ENCODE data around the gene LRP1.

LRP1 gene

GRCh38 chr12:57171668-57172067 is 43.4 kb downstream of the LRP1 start:
- no peak overlapping the region for H3K27ac ChIP-seq (ENCODE audit: low read depth, low read length)
- H3K9me3 ChIP-seq (ENCODE audit: control insufficient read depth, insufficient read depth, low read depth, low read length): no peaks in the 10 kb centered on the region
- H3K9ac ChIP-seq (ENCODE audit: low read length): no peak overlapping the region
- H3K4me1 ChIP-seq (ENCODE audit: control insufficient read depth, insufficient read depth, low read length): no peaks in the 10 kb centered on the region
- no peak overlapping the region for H3K4me3 ChIP-seq (ENCODE audit: low read depth, low read length)
- H3K36me3 ChIP-seq (ENCODE audit: control insufficient read depth, insufficient read depth, low read length): peaks cover 88% of the 10 kb centered on the region
- no peaks in the 10 kb centered on the region for H3K27me3 ChIP-seq (ENCODE audit: control insufficient read depth, insufficient read depth, low read length)

- Histone ChIP-seq H3K9me3 (ENCODE audit: control insufficient read depth, insufficient read depth, low read depth, low read length) (no peaks in the 10 kb centered on the region), H3K27ac (ENCODE audit: low read depth, low read length) (no peak overlapping the region), H3K27me3 (ENCODE audit: control insufficient read depth, insufficient read depth, low read length) (no peaks in the 10 kb centered on the region), H3K4me1 (ENCODE audit: control insufficient read depth, insufficient read depth, low read length) (no peaks in the 10 kb centered on the region), H3K4me3 (ENCODE audit: low read depth, low read length) (no peak overlapping the region), H3K36me3 (ENCODE audit: control insufficient read depth, insufficient read depth, low read length) (peaks cover 87% of the 10 kb centered on the region), H3K9ac (ENCODE audit: low read length) (no peak overlapping the region)
Measured at GRCh38 chr12:57173089-57173488, 44.8 kb downstream of the LRP1 start.

- H3K4me1 ChIP-seq (ENCODE audit: control insufficient read depth, insufficient read depth, low read length): no peaks in the 10 kb centered on the region
- no peaks in the 10 kb centered on the region for H3K27me3 ChIP-seq (ENCODE audit: control insufficient read depth, insufficient read depth, low read length)
- H3K36me3 ChIP-seq (ENCODE audit: control insufficient read depth, insufficient read depth, low read length): peaks cover 87% of the 10 kb centered on the region
- no peaks in the 10 kb centered on the region for H3K9me3 ChIP-seq (ENCODE audit: control insufficient read depth, insufficient read depth, low read depth, low read length)
- no peak overlapping the region for H3K9ac ChIP-seq (ENCODE audit: low read length)
- H3K4me3 ChIP-seq (ENCODE audit: low read depth, low read length): no peak overlapping the region
- H3K27ac ChIP-seq (ENCODE audit: low read depth, low read length): no peak overlapping the region
Measured at GRCh38 chr12:57173683-57174082, 45.4 kb downstream of the LRP1 start.

GRCh38 chr12:57175428-57176138 is 47.3 kb downstream of the LRP1 start:
- H3K4me1 ChIP-seq (ENCODE audit: control insufficient read depth, insufficient read depth, low read length): no peaks in the 10 kb centered on the region
- no peaks in the 10 kb centered on the region for H3K27me3 ChIP-seq (ENCODE audit: control insufficient read depth, insufficient read depth, low read length)
- H3K27ac ChIP-seq (ENCODE audit: low read depth, low read length): no peak overlapping the region
- H3K9me3 ChIP-seq (ENCODE audit: control insufficient read depth, insufficient read depth, low read depth, low read length): no peaks in the 10 kb centered on the region
- H3K9ac ChIP-seq (ENCODE audit: low read length): no peak overlapping the region
- no peak overlapping the region for H3K4me3 ChIP-seq (ENCODE audit: low read depth, low read length)
- peaks cover 87% of the 10 kb centered on the region for H3K36me3 ChIP-seq (ENCODE audit: control insufficient read depth, insufficient read depth, low read length)

GRCh38 chr12:57176139-57176477 is 47.8 kb downstream of the LRP1 start:
- Histone ChIP-seq H3K27me3 (ENCODE audit: control insufficient read depth, insufficient read depth, low read length) (no peaks in the 10 kb centered on the region), H3K4me1 (ENCODE audit: control insufficient read depth, insufficient read depth, low read length) (no peaks in the 10 kb centered on the region), H3K4me3 (ENCODE audit: low read depth, low read length) (no peak overlapping the region), H3K9me3 (ENCODE audit: control insufficient read depth, insufficient read depth, low read depth, low read length) (no peaks in the 10 kb centered on the region), H3K27ac (ENCODE audit: low read depth, low read length) (no peak overlapping the region), H3K36me3 (ENCODE audit: control insufficient read depth, insufficient read depth, low read length) (peaks cover 87% of the 10 kb centered on the region), H3K9ac (ENCODE audit: low read length) (no peak overlapping the region)

GRCh38 chr12:57176846-57177245 is 48.6 kb downstream of the LRP1 start:
- no peak overlapping the region for H3K9ac ChIP-seq (ENCODE audit: low read length)
- H3K4me3 ChIP-seq (ENCODE audit: low read depth, low read length): no peak overlapping the region
- H3K9me3 ChIP-seq (ENCODE audit: control insufficient read depth, insufficient read depth, low read depth, low read length): no peaks in the 10 kb centered on the region
- H3K27ac ChIP-seq (ENCODE audit: low read depth, low read length): no peak overlapping the region
- no peaks in the 10 kb centered on the region for H3K4me1 ChIP-seq (ENCODE audit: control insufficient read depth, insufficient read depth, low read length)
- H3K36me3 ChIP-seq (ENCODE audit: control insufficient read depth, insufficient read depth, low read length): peaks cover 90% of the 10 kb centered on the region
- H3K27me3 ChIP-seq (ENCODE audit: control insufficient read depth, insufficient read depth, low read length): no peaks in the 10 kb centered on the region

- Histone ChIP-seq H3K27me3 (ENCODE audit: control insufficient read depth, insufficient read depth, low read length) (no peaks in the 10 kb centered on the region), H3K4me1 (ENCODE audit: control insufficient read depth, insufficient read depth, low read length) (no peaks in the 10 kb centered on the region), H3K9me3 (ENCODE audit: control insufficient read depth, insufficient read depth, low read depth, low read length) (no peaks in the 10 kb centered on the region), H3K9ac (ENCODE audit: low read length) (no peak overlapping the region), H3K4me3 (ENCODE audit: low read depth, low read length) (no peak overlapping the region), H3K36me3 (ENCODE audit: control insufficient read depth, insufficient read depth, low read length) (peaks cover 89% of the 10 kb centered on the region), H3K27ac (ENCODE audit: low read depth, low read length) (no peak overlapping the region)
Measured at GRCh38 chr12:57177354-57177753, 49.1 kb downstream of the LRP1 start.

GRCh38 chr12:57178213-57178612 is 49.9 kb downstream of the LRP1 start:
- H3K27ac ChIP-seq (ENCODE audit: low read depth, low read length): no peak overlapping the region
- no peaks in the 10 kb centered on the region for H3K27me3 ChIP-seq (ENCODE audit: control insufficient read depth, insufficient read depth, low read length)
- H3K4me1 ChIP-seq (ENCODE audit: control insufficient read depth, insufficient read depth, low read length): peaks cover 4% of the 10 kb centered on the region
- H3K9ac ChIP-seq (ENCODE audit: low read length): no peak overlapping the region
- no peak overlapping the region for H3K4me3 ChIP-seq (ENCODE audit: low read depth, low read length)
- no peaks in the 10 kb centered on the region for H3K9me3 ChIP-seq (ENCODE audit: control insufficient read depth, insufficient read depth, low read depth, low read length)
- H3K36me3 ChIP-seq (ENCODE audit: control insufficient read depth, insufficient read depth, low read length): peaks cover 83% of the 10 kb centered on the region

GRCh38 chr12:57179331-57180086 is 51.2 kb downstream of the LRP1 start:
- Histone ChIP-seq H3K27me3 (ENCODE audit: control insufficient read depth, insufficient read depth, low read length) (no peaks in the 10 kb centered on the region), H3K4me1 (ENCODE audit: control insufficient read depth, insufficient read depth, low read length) (peaks cover 4% of the 10 kb centered on the region), H3K4me3 (ENCODE audit: low read depth, low read length) (no peak overlapping the region), H3K36me3 (ENCODE audit: control insufficient read depth, insufficient read depth, low read length) (peaks cover 84% of the 10 kb centered on the region), H3K9me3 (ENCODE audit: control insufficient read depth, insufficient read depth, low read depth, low read length) (no peaks in the 10 kb centered on the region), H3K27ac (ENCODE audit: low read depth, low read length) (no peak overlapping the region), H3K9ac (ENCODE audit: low read length) (no peak overlapping the region)

- peaks cover 85% of the 10 kb centered on the region for H3K36me3 ChIP-seq (ENCODE audit: control insufficient read depth, insufficient read depth, low read length)
- no peak overlapping the region for H3K27ac ChIP-seq (ENCODE audit: low read depth, low read length)
- peaks cover 4% of the 10 kb centered on the region for H3K4me1 ChIP-seq (ENCODE audit: control insufficient read depth, insufficient read depth, low read length)
- no peaks in the 10 kb centered on the region for H3K9me3 ChIP-seq (ENCODE audit: control insufficient read depth, insufficient read depth, low read depth, low read length)
- H3K9ac ChIP-seq (ENCODE audit: low read length): no peak overlapping the region
- H3K27me3 ChIP-seq (ENCODE audit: control insufficient read depth, insufficient read depth, low read length): no peaks in the 10 kb centered on the region
- no peak overlapping the region for H3K4me3 ChIP-seq (ENCODE audit: low read depth, low read length)
Measured at GRCh38 chr12:57180321-57180989, 52.2 kb downstream of the LRP1 start.

- Histone ChIP-seq H3K4me1 (ENCODE audit: control insufficient read depth, insufficient read depth, low read length) (peaks cover 4% of the 10 kb centered on the region), H3K9me3 (ENCODE audit: control insufficient read depth, insufficient read depth, low read depth, low read length) (no peaks in the 10 kb centered on the region), H3K27me3 (ENCODE audit: control insufficient read depth, insufficient read depth, low read length) (no peaks in the 10 kb centered on the region), H3K9ac (ENCODE audit: low read length) (no peak overlapping the region), H3K4me3 (ENCODE audit: low read depth, low read length) (no peak overlapping the region), H3K27ac (ENCODE audit: low read depth, low read length) (no peak overlapping the region), H3K36me3 (ENCODE audit: control insufficient read depth, insufficient read depth, low read length) (peaks cover 86% of the 10 kb centered on the region)
Measured at GRCh38 chr12:57181072-57181471, 52.8 kb downstream of the LRP1 start.

All from HUES6 (cell line).